ENCODE measurements around the gene CCDC14. TPM values are rescaled to one million over a fixed set of nuclear protein-coding genes. Genes with fewer than 3 reads are reported as not detected.
A peak's percentile ranks its signal among the peaks of the same experiment; 100 is the strongest.
"Not testable (repeated sequence)": the region's sequence is repeated elsewhere in the genome, so short reads cannot be mapped to it uniquely, and the experiment has no call there.

The CCDC14 gene
- total RNA-seq, 1 donor from 2014 or later: 6.4 TPM

GRCh38 chr3:123920868-123921267 lies 40.2 kb downstream of the CCDC14 start:
- DNase-seq (ENCODE audit: missing footprints): no peak
- intact Hi-C loops (cut with DNase I): no loop called here
- ATAC-seq: no peak

- intact Hi-C loops (cut with DNase I): no loop called here
- no peak for ATAC-seq
- no peak for DNase-seq (ENCODE audit: missing footprints)
Measured at GRCh38 chr3:123920383-123920782, 40.6 kb downstream of the CCDC14 start.

DNA sequence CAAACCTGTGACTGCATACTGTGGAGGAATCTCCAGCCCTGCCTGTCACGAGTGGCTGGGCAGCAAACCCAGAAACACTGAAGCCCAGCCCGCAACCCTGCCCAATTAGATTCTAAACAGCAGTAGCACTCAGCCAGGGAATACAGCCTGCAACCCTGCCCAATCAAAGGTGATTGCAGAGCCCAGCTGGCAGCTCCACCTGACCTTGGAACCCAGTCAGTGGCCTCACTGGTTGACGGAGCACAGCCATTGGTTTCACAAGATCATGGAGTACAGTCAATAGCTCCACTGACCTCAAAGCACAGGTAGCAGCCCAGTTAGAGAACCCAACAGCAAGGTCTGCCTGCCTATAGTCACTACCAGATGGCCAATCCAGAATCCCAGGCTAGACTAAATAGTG lies 41.7 kb downstream of the CCDC14 start:
- intact Hi-C loops (cut with DNase I): no loop called here
- ATAC-seq: no peak
- no peak for DNase-seq (ENCODE audit: missing footprints)

- no peak for DNase-seq (ENCODE audit: missing footprints)
- intact Hi-C loops (cut with DNase I): no loop called here
- ATAC-seq: no peak
Measured at GRCh38 chr3:123914829-123915228, 46.2 kb downstream of the CCDC14 start.

DNA sequence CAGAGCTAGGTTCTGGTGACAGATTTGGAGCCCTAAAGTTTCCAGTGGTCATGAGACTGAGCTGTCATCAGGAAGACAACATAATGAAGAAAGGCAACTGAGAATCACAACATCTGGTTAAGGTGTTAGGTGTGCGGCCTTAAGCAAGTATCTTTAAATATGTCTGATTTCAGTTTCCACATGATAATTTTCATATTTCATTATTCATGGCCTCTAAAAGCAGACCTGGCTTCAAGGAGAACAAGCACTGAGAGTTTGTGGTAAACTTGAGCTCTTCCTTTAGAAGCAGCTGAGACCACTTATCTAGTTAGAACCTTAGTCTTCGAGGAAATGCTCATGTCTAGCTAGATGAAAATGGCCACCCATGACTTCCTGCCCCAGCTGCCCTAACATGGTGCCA lies 51.2 kb downstream of the CCDC14 start:
- no peak for ATAC-seq
- DNase-seq (ENCODE audit: missing footprints): no peak
- intact Hi-C loops (cut with DNase I): no loop called here

GRCh38 chr3:123907720-123908119 lies 53.3 kb downstream of the CCDC14 start:
- DNase-seq (ENCODE audit: missing footprints): no peak

GRCh38 chr3:123899300-123899865 lies 61.6 kb downstream of the CCDC14 start:
- intact Hi-C loops (cut with DNase I): no loop called here
- ATAC-seq (no peak), DNase-seq (ENCODE audit: missing footprints) (no peak)

More at GRCh38 chr3:123907720-123908119, 53.3 kb downstream of the CCDC14 start:
- ATAC-seq: no peak
- intact Hi-C loops (cut with DNase I): no loop called here

GRCh38 chr3:123893012-123893411 lies 68.0 kb downstream of the CCDC14 start:
- ATAC-seq (no peak), DNase-seq (ENCODE audit: missing footprints) (no peak)
- intact Hi-C loops (cut with DNase I): no loop called here

DNA sequence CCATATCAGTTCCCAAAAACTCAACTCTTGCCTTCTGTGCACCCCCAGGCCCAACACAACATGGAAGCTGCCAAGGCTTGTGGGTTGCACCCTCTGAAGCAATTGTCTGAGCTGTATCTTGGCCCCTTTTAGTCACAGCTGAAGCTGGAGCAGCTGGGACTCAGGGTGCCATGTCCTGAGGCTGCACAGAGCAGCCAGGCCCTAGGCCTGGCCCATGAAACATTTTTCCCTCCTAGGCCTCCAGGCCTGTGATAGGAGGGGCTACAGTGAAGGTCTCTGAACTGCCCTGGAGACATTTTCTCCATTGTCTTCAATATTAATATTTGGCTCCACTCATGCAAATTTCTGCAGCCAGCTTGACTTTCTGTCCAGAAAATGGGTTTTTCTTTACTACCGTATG lies 68.8 kb downstream of the CCDC14 start:
- ATAC-seq (no peak), DNase-seq (ENCODE audit: missing footprints) (no peak)
- intact Hi-C loops (cut with DNase I): no loop called here

DNA sequence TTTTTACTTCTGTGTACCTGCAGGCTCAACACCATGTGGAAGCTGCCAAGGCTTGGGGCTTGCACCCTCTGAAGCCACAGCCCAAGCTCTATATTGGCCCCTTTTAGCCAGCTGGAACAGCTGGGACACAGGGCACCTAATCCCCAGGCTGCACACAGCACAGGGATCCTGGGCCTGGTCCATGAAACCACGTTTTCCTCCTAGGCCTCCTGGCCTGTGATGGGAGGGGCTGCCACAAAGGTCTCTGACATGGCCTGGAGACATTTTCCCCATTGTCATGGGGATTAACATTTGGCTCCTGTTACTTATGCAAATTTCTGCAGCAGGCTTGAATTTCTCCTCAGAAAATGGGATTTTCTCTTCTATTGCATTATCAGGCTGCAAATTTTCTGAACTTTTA lies 70.0 kb downstream of the CCDC14 start:
- DNase-seq (ENCODE audit: missing footprints); intact Hi-C loops (cut with DNase I); ATAC-seq: not testable (repeated sequence)

DNA sequence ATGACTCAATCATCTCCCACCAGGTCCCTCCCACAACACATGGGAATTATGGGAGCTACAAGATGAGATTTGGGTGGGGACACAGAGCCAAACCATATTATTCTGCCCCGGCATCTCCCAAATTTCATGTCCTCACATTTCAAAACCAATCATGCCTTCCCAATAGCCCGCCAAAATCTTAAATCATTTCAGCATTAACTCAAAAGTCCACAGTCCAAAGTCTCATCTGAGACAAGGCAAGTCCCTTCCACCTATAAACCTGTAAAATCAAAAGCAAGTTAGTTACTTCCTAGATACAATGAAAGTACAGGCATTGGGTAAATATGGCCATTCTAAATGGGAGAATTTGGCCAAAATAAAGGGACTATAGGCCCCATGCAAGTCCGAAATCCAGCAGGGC lies 70.9 kb downstream of the CCDC14 start:
- ATAC-seq; intact Hi-C loops (cut with DNase I): not testable (repeated sequence)

GRCh38 chr3:123884993-123885392 lies 76.0 kb downstream of the CCDC14 start:
- ATAC-seq: no peak
- intact Hi-C loops (cut with DNase I): no loop called here
- no peak for DNase-seq (ENCODE audit: missing footprints)

More for the DNA sequence above, 70.9 kb downstream of the CCDC14 start:
- DNase-seq (ENCODE audit: missing footprints): not testable (repeated sequence)

- intact Hi-C loops (cut with DNase I): no loop called here
- ATAC-seq (peak; percentile 94), DNase-seq (ENCODE audit: missing footprints) (peak; percentile 84)
Measured at GRCh38 chr3:123884203-123884831, 76.7 kb downstream of the CCDC14 start, which contains the start of gene MYLK. Gene MYLK, minus strand, starts transcription at chr3:123884332. Its CDS starts 90,491 bp downstream, at chr3:123793841.

GRCh38 chr3:123883701-123884202 lies 77.3 kb downstream of the CCDC14 start:
- intact Hi-C loops (cut with DNase I): no loop called here
- no peak for ATAC-seq
- DNase-seq (ENCODE audit: missing footprints): no peak

DNA sequence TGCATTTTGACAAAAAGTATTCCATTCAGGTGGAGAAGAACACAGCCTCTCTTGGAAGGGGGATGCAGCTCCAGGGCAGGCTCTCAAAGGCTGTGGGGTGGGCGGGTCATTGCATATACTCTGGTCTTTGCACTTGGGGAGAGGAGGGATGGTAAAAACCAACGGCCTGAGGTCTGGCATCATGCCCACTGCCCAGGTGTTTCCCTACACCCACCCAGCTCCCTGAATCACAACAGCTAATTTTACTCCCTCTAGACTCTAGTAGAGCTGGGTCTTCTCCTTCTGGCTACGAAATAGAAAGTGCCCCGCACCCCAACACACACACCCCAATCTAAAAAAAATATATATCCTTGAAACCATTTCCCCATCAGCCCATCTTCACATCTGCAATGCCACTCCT lies 77.9 kb downstream of the CCDC14 start:
- intact Hi-C loops (cut with DNase I): no loop called here
- DNase-seq (ENCODE audit: missing footprints): no peak
- ATAC-seq: no peak

DNA sequence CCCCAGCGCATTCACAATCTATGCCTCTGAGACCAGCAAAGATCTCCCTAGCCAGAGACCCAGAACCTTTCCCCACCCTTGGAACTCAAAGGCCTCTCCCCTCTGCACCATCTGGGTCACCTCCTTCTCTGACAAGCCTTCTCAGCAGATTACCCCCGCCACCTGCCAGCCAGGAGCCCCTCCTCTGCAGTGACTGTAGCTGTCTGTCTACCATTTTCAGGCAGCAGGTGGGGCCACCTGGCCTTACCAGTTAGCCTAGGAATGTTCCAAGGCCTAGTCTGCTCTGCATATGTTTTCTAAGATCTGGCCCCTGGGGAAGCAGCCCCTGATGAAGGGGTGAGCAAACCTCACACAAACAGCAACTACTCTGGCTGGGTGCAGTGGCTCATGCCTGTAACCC lies 79.3 kb downstream of the CCDC14 start:
- DNase-seq (ENCODE audit: missing footprints) (no peak), ATAC-seq (no peak)
- intact Hi-C loops (cut with DNase I): no loop called here

DNA sequence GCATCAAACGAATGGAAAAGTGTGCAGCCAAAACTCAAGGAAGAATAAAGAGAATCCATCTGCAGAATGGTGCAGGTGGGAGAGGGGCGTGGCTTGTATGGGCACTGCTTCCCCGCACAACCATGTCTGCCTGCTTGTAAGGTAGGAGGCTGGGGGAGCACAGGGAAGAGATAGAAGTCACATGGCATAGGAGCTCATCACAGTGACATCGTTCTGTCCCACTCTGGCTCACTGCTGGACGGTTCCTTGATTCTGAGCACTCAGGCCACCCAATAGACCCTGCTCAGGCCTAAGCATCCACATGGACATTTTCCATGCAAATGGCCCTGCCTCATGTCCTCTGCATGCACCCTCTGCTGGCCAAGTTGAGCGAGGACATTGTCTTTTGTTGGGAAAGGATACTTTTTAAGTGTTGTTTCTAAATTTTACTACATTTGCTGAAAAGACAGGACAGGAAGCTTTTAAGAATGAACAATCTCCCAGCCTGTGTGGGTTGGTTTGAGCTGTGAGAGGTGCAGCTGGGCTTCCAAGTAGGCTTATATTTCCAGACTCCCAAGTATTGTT lies 79.9 kb downstream of the CCDC14 start:
- DNase-seq (ENCODE audit: missing footprints) (no peak), ATAC-seq (no peak)
- intact Hi-C loops (cut with DNase I): no loop called here

GRCh38 chr3:123878807-123879206 lies 82.2 kb downstream of the CCDC14 start:
- ATAC-seq (no peak), DNase-seq (ENCODE audit: missing footprints) (no peak)
- intact Hi-C loops (cut with DNase I): no loop called here

DNA sequence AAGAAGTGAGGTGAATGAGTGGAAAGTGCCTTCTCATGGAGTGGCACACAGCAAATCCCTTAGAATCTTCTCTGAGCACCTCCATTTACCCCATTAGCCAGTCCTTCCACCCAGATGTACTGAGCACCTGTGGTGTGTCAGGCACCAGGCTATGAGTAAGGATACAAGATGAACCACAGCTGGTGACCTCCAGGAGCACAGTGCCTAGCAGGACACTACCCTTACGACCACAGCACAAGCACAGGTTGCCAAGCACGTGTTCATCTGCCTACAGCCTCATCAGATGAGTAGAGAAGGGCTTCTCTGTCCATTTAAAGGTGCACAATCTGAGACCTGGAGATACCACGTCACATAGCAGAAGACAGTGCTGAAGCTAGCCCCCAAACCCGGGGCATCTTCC lies 83.1 kb downstream of the CCDC14 start:
- intact Hi-C loops (cut with DNase I): no loop called here
- DNase-seq (ENCODE audit: missing footprints) (no peak), ATAC-seq (no peak)

DNA sequence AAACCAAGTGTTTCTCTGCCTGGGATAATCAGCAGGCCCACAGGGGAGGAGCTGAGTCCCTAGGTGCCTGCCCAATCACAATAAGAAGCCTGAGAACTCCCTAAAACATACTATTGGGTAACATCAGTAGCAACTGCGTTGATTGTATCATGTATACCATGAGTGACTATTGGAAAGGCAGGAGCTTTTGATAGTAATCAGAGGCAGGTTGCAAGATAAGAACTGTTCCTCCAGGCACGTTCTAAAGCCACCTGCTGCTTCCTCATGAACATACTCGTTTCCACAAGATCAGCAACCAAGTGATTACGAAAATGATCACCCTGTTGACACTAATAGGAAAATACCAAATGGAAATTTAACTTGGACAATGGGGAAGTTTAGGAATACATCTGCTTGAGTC lies 83.6 kb downstream of the CCDC14 start:
- DNase-seq (ENCODE audit: missing footprints) (no peak), ATAC-seq (no peak)
- intact Hi-C loops (cut with DNase I): no loop called here

Measured in Right ventricle myocardium inferior (tissue), 1 donor.